HG03108 (cell line): Measurements from ENCODE around the gene TOP1.

Experiments used
- ATAC-seq: cut with Tn5 transposase; IDR thresholded peaks from one replicate; pipeline ENCODE4 v1.9.1; 2021; ENCODE audit warnings: moderate library complexity; ENCODE audit not compliant: unreplicated experiment

The TOP1 gene

GRCh38 chr20:41165001-41165882 lies 136.6 kb downstream of the TOP1 start:
- no peak for ATAC-seq

- ATAC-seq, result no peak
Measured at GRCh38 chr20:41166201-41167117, 137.8 kb downstream of the TOP1 start.

GRCh38 chr20:41167118-41167470 lies 138.5 kb downstream of the TOP1 start:
- no peak for ATAC-seq

GRCh38 chr20:41167481-41168253 lies 139.0 kb downstream of the TOP1 start:
- ATAC-seq, result no peak

GRCh38 chr20:41168281-41169161 lies 139.9 kb downstream of the TOP1 start:
- ATAC-seq, result no peak

GRCh38 chr20:41169162-41169690 lies 140.6 kb downstream of the TOP1 start:
- ATAC-seq, result no peak

GRCh38 chr20:41169791-41170351 lies 141.2 kb downstream of the TOP1 start:
- ATAC-seq, result no peak

- ATAC-seq, result no peak
Measured at GRCh38 chr20:41170386-41171105, 141.9 kb downstream of the TOP1 start.

GRCh38 chr20:41171736-41172295 lies 143.2 kb downstream of the TOP1 start:
- ATAC-seq, result no peak

GRCh38 chr20:41172296-41173140 lies 143.9 kb downstream of the TOP1 start:
- ATAC-seq, result no peak

- ATAC-seq, result no peak
Measured at GRCh38 chr20:41173161-41173721, 144.6 kb downstream of the TOP1 start.

- ATAC-seq, result no peak
Measured at GRCh38 chr20:41173791-41174341, 145.2 kb downstream of the TOP1 start.
